Right lobe of liver (tissue), 4 donors: ENCODE data around the gene ERRFI1.

Experiments
- POLR2A ChIP-seq: fragments of 450-650 bp; IDR thresholded peaks from one replicate; pipeline ENCODE4 v1.6.1; 2017; ENCODE audit warnings: antibody characterized with exemption, mild to moderate bottlenecking
- TF ChIP-seq, protein P1 (sequence below), 4 donors: fragments of 200-600 bp in 3 of 4; fragments of 450-650 bp in 1 of 4; IDR thresholded peaks; one replicate each; pipeline versions ENCODE4 v1.5.1 to v1.8.0; 2016 to 2022; ENCODE audit warnings: antibody characterized with exemption in 4 of 4, mild to moderate bottlenecking in 2 of 4
- donor health status: DM: no; HTN: no; CAD: no.
- donor health status: DM: no; HTN: no; CAD: no.
- donor health status: DM: no; HTN: yes; CAD: no.

DNA sequence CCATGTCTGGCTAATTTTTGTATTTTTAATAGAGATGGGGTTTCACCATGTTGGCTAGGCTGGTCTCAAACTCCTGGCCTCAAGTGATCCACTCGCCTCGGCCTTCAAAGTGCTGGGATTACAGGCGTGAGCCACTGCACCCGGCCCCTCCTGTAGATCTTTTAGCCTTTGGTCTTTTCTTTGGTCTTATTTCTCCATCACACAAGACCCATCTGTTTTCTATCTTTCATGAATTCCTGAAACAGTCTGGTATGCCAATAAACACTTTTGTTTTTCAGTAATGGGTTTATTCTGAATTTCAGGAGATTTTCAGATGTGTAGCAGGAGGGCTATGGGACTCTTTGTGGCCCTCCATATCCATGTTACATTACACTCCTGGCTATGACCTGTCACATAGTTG is 23.2 kb downstream of the ERRFI1 start:
- TF ChIP-seq, protein P1, sequence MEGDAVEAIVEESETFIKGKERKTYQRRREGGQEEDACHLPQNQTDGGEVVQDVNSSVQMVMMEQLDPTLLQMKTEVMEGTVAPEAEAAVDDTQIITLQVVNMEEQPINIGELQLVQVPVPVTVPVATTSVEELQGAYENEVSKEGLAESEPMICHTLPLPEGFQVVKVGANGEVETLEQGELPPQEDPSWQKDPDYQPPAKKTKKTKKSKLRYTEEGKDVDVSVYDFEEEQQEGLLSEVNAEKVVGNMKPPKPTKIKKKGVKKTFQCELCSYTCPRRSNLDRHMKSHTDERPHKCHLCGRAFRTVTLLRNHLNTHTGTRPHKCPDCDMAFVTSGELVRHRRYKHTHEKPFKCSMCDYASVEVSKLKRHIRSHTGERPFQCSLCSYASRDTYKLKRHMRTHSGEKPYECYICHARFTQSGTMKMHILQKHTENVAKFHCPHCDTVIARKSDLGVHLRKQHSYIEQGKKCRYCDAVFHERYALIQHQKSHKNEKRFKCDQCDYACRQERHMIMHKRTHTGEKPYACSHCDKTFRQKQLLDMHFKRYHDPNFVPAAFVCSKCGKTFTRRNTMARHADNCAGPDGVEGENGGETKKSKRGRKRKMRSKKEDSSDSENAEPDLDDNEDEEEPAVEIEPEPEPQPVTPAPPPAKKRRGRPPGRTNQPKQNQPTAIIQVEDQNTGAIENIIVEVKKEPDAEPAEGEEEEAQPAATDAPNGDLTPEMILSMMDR (IDR thresholded peaks at IDR 0.05) = no peak
- no peak for TF ChIP-seq POLR2A
